Ovary (tissue), 9 donors: ENCODE measurements around the gene KRTAP5-9. TPM values are rescaled to one million over a fixed set of nuclear protein-coding genes. Genes with fewer than 3 reads are reported as not detected.
"Not testable (repeated sequence)": the region's sequence is repeated elsewhere in the genome, so short reads cannot be mapped to it uniquely, and the experiment has no call there.

Source experiments
- DNase-seq, 5 donors: peaks; one replicate each; pipeline ENCODE4 v3.0.0-alpha.2; 2019 to 2020
- H3K27ac ChIP-seq, 2 donors: fragments of 200-600 bp; one replicate each; pipeline versions ENCODE4 v1.5.1 to v1.8.0; 2019 to 2022
- H3K27me3 ChIP-seq: fragments of 200-600 bp; one replicate; pipeline ENCODE4 v1.8.0; 2022
- H3K36me3 ChIP-seq: fragments of 200-600 bp; sonication (generic); one replicate; pipeline ENCODE4 v1.5.1; 2019
- H3K4me1 ChIP-seq: one replicate; pipeline ENCODE4 v1.8.1; 2013; ENCODE audit warnings: mild to moderate bottlenecking, moderate library complexity; ENCODE audit not compliant: insufficient read depth
- H3K4me3 ChIP-seq: fragments of 200-600 bp; sonication (generic); one replicate; pipeline ENCODE4 v1.5.1; 2017
- H3K9me3 ChIP-seq, 2 donors: fragments of 200-600 bp in 1 of 2; sonication (generic) in 1 of 2; one replicate each; pipeline versions ENCODE4 v1.5.1 to v1.8.1; 2013 to 2019; ENCODE audit warnings: mild to moderate bottlenecking in 1 of 2, moderate library complexity in 1 of 2
- EP300 ChIP-seq: sonication (generic); formaldehyde crosslinking; IDR thresholded peaks from one replicate; pipeline ENCODE4 v1.6.1; 2017; ENCODE audit warnings: antibody characterized with exemption
- POLR2A ChIP-seq: fragments of 450-650 bp; IDR thresholded peaks from one replicate; pipeline ENCODE4 v1.6.1; 2017; ENCODE audit warnings: antibody characterized with exemption, mild to moderate bottlenecking, moderate library complexity
- WGBS, 3 donors: extraction: QIAGEN DNeasy Blood & Tissue Kit in 1 of 3; methylation state at CpG; one replicate each; pipeline versions ENCODE4 v1.1.5 to v1.1.7; 2013 to 2017; 5-methylcytosine and 5-hydroxymethylcytosine counted together
- intact Hi-C, 4 donors: fragments of 100-400 bp; cut with DNase I; formaldehyde crosslinking; loops; one replicate each; pipeline versions ENCODE4 v1.11.0 to v1.15.1; 2022 to 2023
- polyA plus RNA-seq, 2 donors: library from polyadenylated mRNA; stranded (reverse); fragments of 200-250 nt in 1 of 2; fragments of 350-450 nt in 1 of 2; fragmentation: Illumina TruSeq in 1 of 2; extraction: RNeasy Lipid Tissue Mini Kit (QIAGEN cat#74804) in 1 of 2; gene quantifications; one replicate each; pipeline ENCODE4 v1.2.3, GENCODE V29; 2013 to 2014
- total RNA-seq, 7 donors: library from RNA; depleted of rRNA in 2 of 7; stranded (reverse); fragments of >200 nt in 2 of 7; fragmentation: NEBNext Ultra II Directional in 3 of 7; extraction: Animal tissue kit (Norgen Biotek cat#: 25700) in 3 of 7; gene quantifications; one replicate each; pipeline versions ENCODE4 v1.1.0 to v1.2.4, GENCODE V29; 2016 to 2023
- TF ChIP-seq, protein P1 (sequence below), 3 donors: fragments of 450-650 bp in 2 of 3; fragments of 200-600 bp in 1 of 3; IDR thresholded peaks; one replicate each; pipeline versions ENCODE4 v1.5.1 to v1.8.0; 2016 to 2022; ENCODE audit warnings: antibody characterized with exemption in 3 of 3, mild to moderate bottlenecking in 1 of 3
- donor health status: DM: no; HTN: no; CAD: no; lungs with moderate emphysema.
- donor health status: DM: no; HTN: no; CAD: no.
- donor health status: Bipolar disorder and iron deficiency.
- donor health status: DM: yes; HTN: yes; CAD: no.
- donor health status: DM: no; HTN: no; CAD: no.
- donor health status: DM: yes; HTN: yes; CAD: no.

KRTAP5-9 gene
- total and polyA plus RNA-seq, 9 donors, result 0.17 to 0.77 (median 0.46) TPM; not detected in 6

DNA sequence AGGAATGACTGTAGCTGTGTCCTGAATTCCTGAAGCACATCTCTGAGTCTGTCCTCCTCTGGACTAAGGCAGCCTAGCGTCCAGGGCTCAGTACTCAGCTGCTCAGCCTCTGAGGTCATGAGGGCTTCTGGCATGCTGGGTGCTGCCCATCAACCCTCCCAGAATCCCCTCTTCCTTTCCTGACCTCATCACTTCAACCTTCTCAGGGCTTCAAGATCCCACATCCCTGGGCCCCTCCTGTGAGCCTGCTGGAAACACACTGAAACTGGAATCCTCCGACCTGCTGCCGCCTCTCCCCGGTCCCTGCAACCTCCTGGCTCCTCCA is 9.6 kb upstream of the KRTAP5-9 start:
- H3K27me3 ChIP-seq, result no peaks in the 10 kb centered on the region
- no peaks in the 10 kb centered on the region for H3K9me3 ChIP-seq
- no peak for TF ChIP-seq EP300
- TF ChIP-seq POLR2A, result no peak
- no peak overlapping the region for H3K4me3 ChIP-seq
- DNase-seq, result no peak
- H3K27ac ChIP-seq, result no peak overlapping the region
- no peaks in the 10 kb centered on the region for H3K4me1 ChIP-seq
- no peaks in the 10 kb centered on the region for H3K36me3 ChIP-seq
- intact Hi-C loops, result no loop called here
- WGBS, 3 donors, result 58 to 71% (median 64%) methylated on average over 4 of the region's 4 CpGs

DNA sequence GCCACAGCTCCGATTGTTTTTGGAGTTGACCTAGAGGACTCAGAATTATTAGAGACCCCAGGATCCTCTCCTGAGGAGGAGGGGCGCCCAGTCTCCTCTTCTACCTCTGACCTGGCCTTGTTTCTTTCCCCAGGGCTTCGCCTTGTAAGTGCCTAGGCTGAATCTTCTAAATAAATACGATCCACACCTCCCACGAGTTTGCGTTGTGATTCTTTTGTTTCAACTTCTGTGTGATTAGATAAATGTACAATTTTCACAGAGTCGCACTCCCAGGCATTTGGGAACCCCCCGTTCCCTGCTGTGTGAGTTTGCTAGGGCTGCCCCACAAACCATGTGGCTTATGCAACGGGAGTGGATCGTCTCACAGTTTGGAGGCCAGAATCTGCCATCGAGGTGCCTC is 9.2 kb upstream of the KRTAP5-9 start:
- H3K4me1 ChIP-seq, result no peaks in the 10 kb centered on the region

DNA sequence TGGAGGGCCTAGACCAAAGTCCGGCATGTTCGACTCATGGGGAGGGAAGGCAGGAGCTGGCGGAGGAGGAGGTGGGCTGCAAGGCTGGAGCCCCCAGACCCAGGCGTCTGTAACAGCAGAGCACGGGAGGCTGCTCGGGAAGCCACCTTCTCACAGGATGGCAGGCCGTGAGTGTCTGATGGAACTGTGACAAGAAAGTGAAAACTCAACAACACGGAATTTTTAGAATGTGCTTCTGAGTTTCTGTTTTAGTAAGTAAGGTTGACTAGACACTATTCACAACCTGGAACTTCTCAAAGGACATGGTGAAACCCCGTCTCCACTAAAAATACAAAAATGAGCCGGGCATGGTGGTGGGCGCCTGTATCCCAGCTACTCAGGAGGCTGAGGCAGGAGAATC is 8.2 kb upstream of the KRTAP5-9 start:
- H3K4me3 ChIP-seq, DNase-seq, H3K36me3 ChIP-seq, H3K27ac ChIP-seq, H3K9me3 ChIP-seq, H3K4me1 ChIP-seq, intact Hi-C loops, H3K27me3 ChIP-seq: not testable (repeated sequence)
- 94 to 96% (median 95%) methylated on average over 11 of the region's 11 CpGs for WGBS, 3 donors

More for the DNA sequence above, 9.2 kb upstream of the KRTAP5-9 start:
- DNase-seq, result no peak
- no peak overlapping the region for H3K27ac ChIP-seq
- H3K9me3 ChIP-seq, result no peaks in the 10 kb centered on the region
- intact Hi-C loops, result no loop called here
- TF ChIP-seq POLR2A, result no peak
- no peak for TF ChIP-seq EP300
- TF ChIP-seq, protein P1, sequence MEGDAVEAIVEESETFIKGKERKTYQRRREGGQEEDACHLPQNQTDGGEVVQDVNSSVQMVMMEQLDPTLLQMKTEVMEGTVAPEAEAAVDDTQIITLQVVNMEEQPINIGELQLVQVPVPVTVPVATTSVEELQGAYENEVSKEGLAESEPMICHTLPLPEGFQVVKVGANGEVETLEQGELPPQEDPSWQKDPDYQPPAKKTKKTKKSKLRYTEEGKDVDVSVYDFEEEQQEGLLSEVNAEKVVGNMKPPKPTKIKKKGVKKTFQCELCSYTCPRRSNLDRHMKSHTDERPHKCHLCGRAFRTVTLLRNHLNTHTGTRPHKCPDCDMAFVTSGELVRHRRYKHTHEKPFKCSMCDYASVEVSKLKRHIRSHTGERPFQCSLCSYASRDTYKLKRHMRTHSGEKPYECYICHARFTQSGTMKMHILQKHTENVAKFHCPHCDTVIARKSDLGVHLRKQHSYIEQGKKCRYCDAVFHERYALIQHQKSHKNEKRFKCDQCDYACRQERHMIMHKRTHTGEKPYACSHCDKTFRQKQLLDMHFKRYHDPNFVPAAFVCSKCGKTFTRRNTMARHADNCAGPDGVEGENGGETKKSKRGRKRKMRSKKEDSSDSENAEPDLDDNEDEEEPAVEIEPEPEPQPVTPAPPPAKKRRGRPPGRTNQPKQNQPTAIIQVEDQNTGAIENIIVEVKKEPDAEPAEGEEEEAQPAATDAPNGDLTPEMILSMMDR (IDR thresholded peaks at IDR 0.05), result no peak
- 43 to 54% (median 45%) methylated on average over 11 of the region's 11 CpGs for WGBS, 3 donors
- no peaks in the 10 kb centered on the region for H3K27me3 ChIP-seq
- no peaks in the 10 kb centered on the region for H3K36me3 ChIP-seq
- H3K4me3 ChIP-seq, result no peak overlapping the region

DNA sequence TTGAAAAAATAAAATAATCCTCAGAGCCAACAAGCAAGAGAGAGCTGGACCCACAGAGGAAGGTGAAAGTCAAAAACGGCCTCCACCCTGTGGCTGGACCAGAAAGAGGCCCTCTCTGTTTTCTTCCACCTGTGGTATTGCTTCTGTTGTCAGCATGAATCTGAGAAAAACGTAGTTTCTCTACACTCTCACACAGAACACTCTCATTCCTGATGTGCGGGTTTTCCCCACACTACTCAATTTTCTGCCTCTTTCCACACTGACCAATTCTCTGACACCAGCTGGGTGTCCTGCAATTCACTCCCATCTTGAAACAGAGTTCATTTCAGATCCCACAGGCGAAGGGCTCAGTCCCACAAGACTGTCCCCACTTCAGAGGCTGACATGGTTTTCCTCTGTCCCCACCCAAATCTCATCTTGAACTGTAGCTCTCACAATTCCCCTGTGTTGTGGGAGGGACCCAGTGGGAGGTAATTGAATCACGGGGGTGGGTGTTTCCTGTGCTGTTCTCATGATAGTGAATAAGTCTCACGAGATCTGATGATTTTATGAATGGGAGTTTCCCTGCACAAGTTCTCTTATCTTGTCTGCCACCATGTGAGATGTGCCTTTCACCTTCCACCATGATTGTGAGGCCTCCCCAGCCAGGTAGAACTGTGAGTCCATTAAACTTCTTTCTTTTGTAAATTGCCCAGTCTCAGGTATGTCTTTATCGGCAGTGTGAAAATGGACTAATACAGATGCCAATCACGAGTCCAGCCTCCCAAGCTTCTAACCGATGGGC is 7.5 kb upstream of the KRTAP5-9 start:
- H3K4me3 ChIP-seq, H3K4me1 ChIP-seq, H3K27ac ChIP-seq, DNase-seq, H3K36me3 ChIP-seq, H3K9me3 ChIP-seq, intact Hi-C loops, H3K27me3 ChIP-seq: not testable (repeated sequence)
- 87 to 91% (median 87%) methylated on average over 9 of the region's 9 CpGs for WGBS, 3 donors

DNA sequence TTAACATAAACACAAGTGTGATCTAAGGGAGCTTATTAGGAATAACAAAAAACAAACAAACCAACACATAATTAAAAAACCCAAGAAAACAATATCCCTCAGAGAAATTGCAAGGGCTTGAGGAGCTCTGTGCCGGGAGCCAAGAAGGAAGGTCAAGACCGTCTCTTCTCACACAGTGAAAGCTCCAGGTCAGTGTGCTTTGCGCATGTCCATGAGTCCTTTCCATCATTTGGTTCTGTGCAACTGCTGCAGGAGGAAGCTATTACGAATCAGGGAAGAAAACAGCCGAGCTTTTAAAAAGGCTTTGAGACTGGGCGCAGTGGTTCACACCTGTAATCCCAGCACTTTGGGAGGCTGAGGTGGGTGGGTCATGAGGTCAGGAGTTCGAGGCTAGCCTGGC is 5.8 kb upstream of the KRTAP5-9 start:
- Histone ChIP-seq H3K27me3 (no peaks in the 10 kb centered on the region), H3K9me3 (peaks cover 0 to 3% of the 10 kb centered on the region in 2 donors), H3K4me1 (no peaks in the 10 kb centered on the region), H3K4me3 (no peak overlapping the region), H3K27ac (no peak overlapping the region), H3K36me3 (no peaks in the 10 kb centered on the region)
- intact Hi-C loops, result no loop called here
- no peak for DNase-seq
- TF ChIP-seq, protein P1 (IDR thresholded peaks at IDR 0.05), result no peak
- TF ChIP-seq EP300 (no peak), POLR2A (no peak)
- WGBS, 3 donors, result 76 to 87% (median 82%) methylated on average over 7 of the region's 7 CpGs
